Hematopoietic multipotent progenitor cell treated with erythropoietin and hydrocortisone succinate and interleukin-3 and kit ligand, for 15 days (in vitro differentiated cells): ENCODE measurements around the gene SYT7.
"Not testable (repeated sequence)": the region's sequence is repeated elsewhere in the genome, so short reads cannot be mapped to it uniquely, and the experiment has no call there.

Source experiments
- DNase-seq: peaks from one replicate; pipeline ENCODE4 v3.0.0-alpha.2; 2015; ENCODE audit warnings: low spot score

The SYT7 gene

GRCh38 chr11:61581030-61581928 lies at the start of gene SYT7:
TSS of gene SYT7 (minus strand) at chr11:61581076. CDS start at chr11:61580820, 256 bp downstream.
- DNase-seq = peak; percentile 88

- no peak for DNase-seq
Observed at GRCh38 chr11:61630089-61630488, 49.2 kb upstream of the SYT7 start.

GRCh38 chr11:61629082-61629833 lies 48.4 kb upstream of the SYT7 start:
- no peak for DNase-seq

DNA sequence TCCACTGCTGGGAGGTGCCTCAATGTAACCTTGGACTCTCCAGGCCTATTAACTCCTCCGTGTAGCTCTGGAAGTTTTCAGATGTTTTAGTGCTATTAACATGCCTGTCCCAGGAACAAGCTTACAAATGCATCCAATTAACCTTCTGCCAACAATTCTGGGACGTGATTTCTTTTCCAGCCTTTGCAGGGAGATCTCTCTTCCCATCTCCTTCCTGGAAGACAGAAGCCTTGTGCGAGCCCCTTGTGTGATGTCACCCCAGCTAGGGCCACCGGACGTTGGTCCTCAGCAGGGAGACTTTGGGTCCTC lies 47.7 kb upstream of the SYT7 start:
- no peak for DNase-seq

GRCh38 chr11:61627850-61628661 lies 47.2 kb upstream of the SYT7 start:
- DNase-seq = peak; percentile 13

DNA sequence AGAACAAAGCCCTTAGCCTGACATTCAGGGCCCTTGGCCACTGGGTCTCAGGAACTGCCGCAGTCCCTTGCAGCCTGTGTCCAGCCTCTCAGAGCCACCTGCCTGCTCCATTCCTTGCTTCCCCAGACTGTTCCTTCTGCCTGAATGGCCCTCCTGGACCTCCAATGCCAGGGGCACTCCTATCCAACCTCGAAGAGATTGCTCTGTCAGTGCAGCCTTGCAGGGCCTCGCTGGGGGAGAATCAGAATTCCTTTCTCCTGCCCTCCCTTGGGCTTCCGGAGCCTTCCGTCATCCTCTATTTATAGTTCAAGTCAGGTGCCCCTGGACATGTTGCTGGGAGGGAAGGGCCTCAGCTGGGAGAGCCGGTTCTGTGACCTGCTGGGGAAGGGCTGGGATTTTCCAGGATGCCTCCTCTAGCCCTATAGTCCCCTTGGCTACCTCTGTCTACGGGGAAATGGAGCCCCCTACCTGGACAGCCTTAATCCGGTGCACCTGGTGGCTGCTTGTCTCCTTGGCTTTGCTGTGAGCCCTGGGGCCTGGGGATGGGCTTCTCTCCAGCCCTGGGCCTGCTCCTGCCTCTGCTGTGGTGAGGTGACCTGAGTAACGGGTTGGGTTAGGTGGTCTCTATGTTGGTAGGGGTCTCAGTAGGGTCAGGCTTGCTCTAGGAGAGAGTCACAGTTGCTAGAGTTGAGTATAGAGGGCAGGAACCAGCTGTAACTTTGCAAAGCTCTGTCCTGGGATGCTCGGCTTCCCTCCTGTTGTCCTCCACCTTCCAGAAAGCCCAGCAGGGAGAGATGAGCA lies 45.9 kb upstream of the SYT7 start:
- DNase-seq = no peak

- DNase-seq = no peak
Observed at GRCh38 chr11:61625525-61625924, 44.6 kb upstream of the SYT7 start.

GRCh38 chr11:61621917-61622585 lies 41.2 kb upstream of the SYT7 start:
- DNase-seq = no peak

GRCh38 chr11:61619471-61620226 lies 38.8 kb upstream of the SYT7 start:
- no peak for DNase-seq

GRCh38 chr11:61618978-61619377 lies 38.1 kb upstream of the SYT7 start:
- no peak for DNase-seq

- no peak for DNase-seq
Observed at GRCh38 chr11:61617515-61617914, 36.6 kb upstream of the SYT7 start.

DNA sequence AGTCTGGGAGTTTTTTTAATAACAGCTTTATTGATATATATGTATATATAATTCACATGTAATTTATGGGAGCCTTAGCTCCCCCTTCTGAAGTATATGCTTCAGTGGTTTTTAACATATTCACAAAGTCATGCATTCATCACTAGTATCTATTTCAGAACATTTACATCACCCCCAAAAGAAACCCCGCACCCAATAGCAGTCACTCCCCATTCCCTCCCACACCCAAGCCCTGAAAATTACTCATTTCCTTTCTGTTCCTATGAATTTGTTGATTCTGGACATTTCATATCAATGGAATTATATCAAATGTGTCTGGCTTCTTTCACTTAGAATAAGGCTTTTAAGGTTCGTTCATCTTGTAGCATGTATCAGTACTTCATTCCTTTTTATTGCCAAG lies 35.6 kb upstream of the SYT7 start:
- DNase-seq = no peak

- DNase-seq = not testable (repeated sequence)
Observed at GRCh38 chr11:61614782-61615181, 33.9 kb upstream of the SYT7 start.

DNA sequence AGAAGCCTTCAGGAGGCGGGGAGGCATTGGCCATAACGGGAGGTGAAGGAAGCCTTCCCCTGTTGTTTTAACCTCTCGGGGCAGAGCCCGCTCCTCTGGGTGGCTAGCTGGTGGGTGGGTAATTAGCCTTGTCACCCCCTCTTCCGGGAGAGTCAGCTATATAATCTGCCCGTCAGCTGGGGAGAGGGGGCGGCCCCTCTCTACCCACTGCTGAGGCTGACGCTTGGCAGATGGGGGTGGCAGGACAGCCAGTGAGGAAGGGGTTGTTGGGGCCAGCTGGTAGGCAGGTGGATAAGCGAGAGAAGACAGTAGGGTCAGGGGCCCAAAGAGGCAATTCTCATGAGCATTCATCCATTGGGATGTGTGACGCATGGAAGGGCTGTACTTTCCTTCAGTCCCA lies 33.0 kb upstream of the SYT7 start:
- no peak for DNase-seq

GRCh38 chr11:61613051-61613450 lies 32.2 kb upstream of the SYT7 start:
- no peak for DNase-seq

GRCh38 chr11:61611309-61611708 lies 30.4 kb upstream of the SYT7 start:
- no peak for DNase-seq

GRCh38 chr11:61610905-61611304 lies 30.0 kb upstream of the SYT7 start:
- no peak for DNase-seq

DNA sequence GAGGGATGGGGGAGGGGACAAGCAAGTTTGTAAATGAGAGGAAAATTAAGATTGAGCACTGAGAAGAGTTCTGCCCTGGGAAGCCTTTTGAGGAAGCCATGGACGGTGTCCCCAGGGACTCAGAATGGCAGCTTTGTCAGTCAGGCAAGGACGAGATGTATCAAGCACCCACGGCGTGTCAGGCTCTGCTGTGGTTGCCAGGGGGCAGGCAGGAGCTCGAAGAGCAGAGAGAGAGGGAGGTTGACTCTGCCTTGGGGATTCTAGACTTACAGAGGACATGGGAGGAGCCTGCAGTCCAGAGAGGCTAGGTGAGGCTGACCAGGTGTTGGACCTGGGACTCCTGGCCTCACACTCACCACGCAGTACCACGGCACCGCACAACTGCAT lies 29.1 kb upstream of the SYT7 start:
- no peak for DNase-seq

- DNase-seq = no peak
Observed at GRCh38 chr11:61609000-61609979, 28.4 kb upstream of the SYT7 start.
